Breast epithelium (tissue), 4 donors: ENCODE measurements around the gene KLHL8. TPM values are rescaled to one million over a fixed set of nuclear protein-coding genes. Genes with fewer than 3 reads are reported as not detected.
"Not testable (repeated sequence)": the region's sequence is repeated elsewhere in the genome, so short reads cannot be mapped to it uniquely, and the experiment has no call there.

ENCODE experiments used
- DNase-seq, 2 donors: peaks; one replicate each; pipeline ENCODE4 v3.0.0-alpha.2; 2019; ENCODE audit warnings: low spot score in 2 of 2
- H3K27ac ChIP-seq, 2 donors: fragments of 200-600 bp; sonication (generic) in 1 of 2; one replicate each; pipeline ENCODE4 v1.5.1; 2016 to 2019; ENCODE audit warnings: mild to moderate bottlenecking in 1 of 2
- H3K27me3 ChIP-seq, 2 donors: fragments of 200-600 bp; sonication (generic) in 1 of 2; one replicate each; pipeline versions ENCODE4 v1.5.1 to v1.6.0; 2017 to 2019; ENCODE audit warnings: control low read depth in 1 of 2, mild to moderate bottlenecking in 1 of 2
- H3K36me3 ChIP-seq: fragments of 200-600 bp; one replicate; pipeline ENCODE4 v1.5.1; 2019
- H3K4me1 ChIP-seq, 2 donors: fragments of 200-600 bp; sonication (generic); one replicate each; pipeline ENCODE4 v1.5.1; 2016 to 2019; ENCODE audit warnings: control low read depth in 1 of 2
- H3K4me3 ChIP-seq, 3 donors: fragments of 200-600 bp; sonication (generic); 1 replicate in 2 of 3; 2 replicates in 1 of 3; pipeline ENCODE4 v1.5.1; 2016 to 2019; ENCODE audit warnings: mild to moderate bottlenecking in 3 of 3, moderate library complexity in 2 of 3
- H3K9me3 ChIP-seq, 2 donors: fragments of 200-600 bp; sonication (generic) in 1 of 2; one replicate each; pipeline ENCODE4 v1.5.1; 2016 to 2019; ENCODE audit warnings: control low read depth in 1 of 2
- POLR2A ChIP-seq: fragments of 450-650 bp; IDR thresholded peaks from one replicate; pipeline ENCODE4 v1.6.1; 2016; ENCODE audit warnings: antibody characterized with exemption, mild to moderate bottlenecking, moderate library complexity
- POLR2AphosphoS5 ChIP-seq, 3 donors: sonication (generic); formaldehyde crosslinking; IDR thresholded peaks; one replicate each; pipeline ENCODE4 v1.6.1; 2017; ENCODE audit warnings: antibody characterized with exemption in 3 of 3
- intact Hi-C: fragments of 100-400 bp; cut with DNase I; formaldehyde crosslinking; loops from one replicate; pipeline ENCODE4 v1.15.1; 2023; ENCODE audit warnings: low total_unique reads
- total RNA-seq, 3 donors: library from RNA; depleted of rRNA; stranded (reverse); fragments of >200 nt; gene quantifications; one replicate each; pipeline ENCODE4 v1.1.0, GENCODE V29; 2016
- TF ChIP-seq, protein P1 (sequence below), 3 donors: fragments of 450-650 bp; IDR thresholded peaks; one replicate each; pipeline ENCODE4 v1.5.1; 2016 to 2017; ENCODE audit warnings: antibody characterized with exemption in 3 of 3, mild to moderate bottlenecking in 3 of 3, moderate library complexity in 3 of 3

KLHL8 gene
- total RNA-seq, 3 donors from 2014 or later: 14.2 to 15.7 (median 14.6) TPM

- Histone ChIP-seq H3K27me3 (no peaks in the 10 kb centered on the region), H3K27ac (no peak overlapping the region), H3K4me1 (no peaks in the 10 kb centered on the region), H3K4me3 (no peak overlapping the region), H3K9me3 (no peaks in the 10 kb centered on the region), H3K36me3 (no peaks in the 10 kb centered on the region)
- TF ChIP-seq, protein P1, sequence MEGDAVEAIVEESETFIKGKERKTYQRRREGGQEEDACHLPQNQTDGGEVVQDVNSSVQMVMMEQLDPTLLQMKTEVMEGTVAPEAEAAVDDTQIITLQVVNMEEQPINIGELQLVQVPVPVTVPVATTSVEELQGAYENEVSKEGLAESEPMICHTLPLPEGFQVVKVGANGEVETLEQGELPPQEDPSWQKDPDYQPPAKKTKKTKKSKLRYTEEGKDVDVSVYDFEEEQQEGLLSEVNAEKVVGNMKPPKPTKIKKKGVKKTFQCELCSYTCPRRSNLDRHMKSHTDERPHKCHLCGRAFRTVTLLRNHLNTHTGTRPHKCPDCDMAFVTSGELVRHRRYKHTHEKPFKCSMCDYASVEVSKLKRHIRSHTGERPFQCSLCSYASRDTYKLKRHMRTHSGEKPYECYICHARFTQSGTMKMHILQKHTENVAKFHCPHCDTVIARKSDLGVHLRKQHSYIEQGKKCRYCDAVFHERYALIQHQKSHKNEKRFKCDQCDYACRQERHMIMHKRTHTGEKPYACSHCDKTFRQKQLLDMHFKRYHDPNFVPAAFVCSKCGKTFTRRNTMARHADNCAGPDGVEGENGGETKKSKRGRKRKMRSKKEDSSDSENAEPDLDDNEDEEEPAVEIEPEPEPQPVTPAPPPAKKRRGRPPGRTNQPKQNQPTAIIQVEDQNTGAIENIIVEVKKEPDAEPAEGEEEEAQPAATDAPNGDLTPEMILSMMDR (IDR thresholded peaks at IDR 0.05): no peak
- TF ChIP-seq POLR2A (no peak), POLR2AphosphoS5 (IDR thresholded peaks at IDR 0.05) (no peak)
- DNase-seq: no peak
- intact Hi-C loops: loop anchor here (10.0 kb wide), 1 partner anchor 83 kb away; no protein-coding TSS in a partner anchor
Measured at GRCh38 chr4:87151730-87152129, 68.7 kb downstream of the KLHL8 start.

DNA sequence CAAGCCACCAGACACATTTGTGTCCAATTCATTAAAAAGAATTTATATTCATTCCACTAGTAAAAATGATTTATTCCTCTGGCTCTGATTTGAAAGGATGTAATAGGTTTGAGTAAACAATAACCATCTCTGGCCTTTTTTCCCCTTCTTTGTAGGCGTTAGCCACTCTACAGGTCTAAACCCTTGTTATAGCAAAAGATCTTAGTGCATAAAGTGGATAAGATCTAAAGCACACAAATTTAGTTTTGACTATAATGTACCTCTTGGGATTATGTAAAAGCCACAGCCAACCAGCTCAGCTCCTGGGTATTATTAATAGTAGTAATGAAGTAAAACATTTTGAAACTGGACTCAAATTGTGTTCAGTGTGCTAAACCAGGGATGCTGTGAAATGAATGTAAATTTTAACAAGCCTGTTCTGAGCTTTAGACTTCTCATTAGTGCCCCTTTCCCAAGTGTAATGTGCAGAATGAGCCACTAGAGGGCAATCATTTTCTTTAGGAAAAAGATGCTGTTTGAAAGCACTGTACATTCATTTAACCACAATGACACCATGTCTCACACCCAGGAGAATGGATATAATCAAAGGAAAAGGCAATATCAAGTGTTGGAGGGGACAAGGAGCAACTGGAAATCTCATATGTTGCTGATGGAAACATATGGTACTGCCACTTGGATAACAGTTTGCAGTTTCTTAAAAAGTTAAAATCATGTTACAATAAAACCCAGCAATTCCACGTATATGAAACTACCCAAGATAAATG, 69.7 kb downstream of the KLHL8 start:
- Histone ChIP-seq H3K4me1 (no peaks in the 10 kb centered on the region), H3K27me3 (no peaks in the 10 kb centered on the region), H3K9me3 (no peaks in the 10 kb centered on the region), H3K4me3 (no peak overlapping the region), H3K36me3 (no peaks in the 10 kb centered on the region), H3K27ac (no peak overlapping the region)
- no peak for DNase-seq
- intact Hi-C loops: loop anchor here (10.0 kb wide), 1 partner anchor 84 kb away; no protein-coding TSS in a partner anchor
- TF ChIP-seq POLR2AphosphoS5 (IDR thresholded peaks at IDR 0.05) (no peak), POLR2A (no peak)
- TF ChIP-seq, protein P1 (IDR thresholded peaks at IDR 0.05): peak; percentile 80 to 91 (median 89)

DNA sequence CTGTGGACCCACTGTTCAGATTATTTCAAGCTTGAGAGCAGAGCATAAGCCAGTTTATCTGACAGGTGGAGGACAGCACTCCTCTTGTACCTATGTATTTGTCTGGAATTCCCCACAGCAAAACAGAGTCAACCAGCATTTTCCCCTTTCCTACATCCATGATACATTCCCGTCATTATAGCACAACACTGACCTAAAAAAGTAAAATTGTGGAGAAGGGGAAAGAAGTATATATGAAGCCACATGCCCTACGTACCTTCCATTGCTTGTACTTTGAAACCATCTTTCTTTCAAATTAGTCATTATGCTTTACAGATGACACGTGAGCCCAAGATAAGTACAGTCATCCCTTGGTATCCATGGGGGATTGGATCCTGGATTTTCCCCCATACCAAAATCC, 73.3 kb downstream of the KLHL8 start:
- intact Hi-C loops: no loop called here
- no peak overlapping the region for H3K4me3 ChIP-seq
- H3K27ac ChIP-seq: no peak overlapping the region

DNA sequence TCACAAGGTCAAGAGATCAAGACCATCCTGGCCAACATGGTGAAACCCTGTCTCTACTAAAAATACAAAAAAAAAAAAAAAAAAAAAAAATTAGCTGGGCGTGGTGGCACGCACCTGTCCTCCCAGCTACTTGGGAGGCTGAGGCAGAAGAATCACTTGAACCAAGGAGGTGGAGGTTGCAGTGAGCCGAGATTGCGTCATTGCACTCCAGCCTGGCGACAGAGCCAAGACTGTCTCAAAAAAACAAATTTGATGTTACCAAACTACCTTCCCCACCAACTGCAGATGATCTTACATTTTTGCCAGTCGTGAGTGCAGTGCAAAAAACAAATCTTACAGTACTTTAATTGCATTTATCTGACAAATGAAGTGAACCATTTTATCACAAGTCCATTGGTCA, 74.5 kb downstream of the KLHL8 start:
- DNase-seq, H3K27me3 ChIP-seq, intact Hi-C loops, H3K4me3 ChIP-seq, H3K36me3 ChIP-seq, H3K9me3 ChIP-seq, H3K4me1 ChIP-seq, H3K27ac ChIP-seq: not testable (repeated sequence)

More for the DNA sequence above, 73.3 kb downstream of the KLHL8 start:
- H3K36me3 ChIP-seq: no peaks in the 10 kb centered on the region
- DNase-seq: no peak
- H3K9me3 ChIP-seq: no peaks in the 10 kb centered on the region
- H3K27me3 ChIP-seq: no peaks in the 10 kb centered on the region
- no peaks in the 10 kb centered on the region for H3K4me1 ChIP-seq
- TF ChIP-seq, protein P1 (IDR thresholded peaks at IDR 0.05): no peak
- no peak for TF ChIP-seq POLR2A
- TF ChIP-seq POLR2AphosphoS5 (IDR thresholded peaks at IDR 0.05): no peak

DNA sequence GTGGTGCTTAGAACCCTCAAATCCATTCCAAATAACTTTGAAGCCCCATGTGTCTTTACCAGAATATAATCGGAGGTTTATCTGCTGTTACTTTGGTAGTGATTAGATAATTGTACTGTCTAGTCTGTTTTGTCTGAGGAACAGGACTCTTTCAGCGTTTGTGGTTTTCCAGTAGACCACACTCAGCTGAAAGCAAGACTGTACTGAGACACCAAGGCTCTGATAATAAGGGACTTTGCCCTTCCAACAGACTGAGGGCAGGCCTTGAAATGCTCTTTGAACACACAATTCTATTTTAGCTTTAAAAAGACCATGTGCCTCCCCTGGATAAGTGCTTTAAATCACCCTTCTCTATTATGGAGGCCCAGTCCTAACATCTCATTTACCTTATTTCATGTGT, 76.1 kb downstream of the KLHL8 start:
- TF ChIP-seq POLR2AphosphoS5 (IDR thresholded peaks at IDR 0.05) (no peak), POLR2A (no peak)
- TF ChIP-seq, protein P1 (IDR thresholded peaks at IDR 0.05): no peak
- H3K4me1 ChIP-seq: no peaks in the 10 kb centered on the region
- H3K4me3 ChIP-seq: no peak overlapping the region
- no peaks in the 10 kb centered on the region for H3K36me3 ChIP-seq
- intact Hi-C loops: no loop called here
- H3K9me3 ChIP-seq: no peaks in the 10 kb centered on the region
- H3K27me3 ChIP-seq: no peaks in the 10 kb centered on the region
- no peak for DNase-seq
- no peak overlapping the region for H3K27ac ChIP-seq
